ENCODE measurements around the gene HDAC10.

The HDAC10 gene, protein sequence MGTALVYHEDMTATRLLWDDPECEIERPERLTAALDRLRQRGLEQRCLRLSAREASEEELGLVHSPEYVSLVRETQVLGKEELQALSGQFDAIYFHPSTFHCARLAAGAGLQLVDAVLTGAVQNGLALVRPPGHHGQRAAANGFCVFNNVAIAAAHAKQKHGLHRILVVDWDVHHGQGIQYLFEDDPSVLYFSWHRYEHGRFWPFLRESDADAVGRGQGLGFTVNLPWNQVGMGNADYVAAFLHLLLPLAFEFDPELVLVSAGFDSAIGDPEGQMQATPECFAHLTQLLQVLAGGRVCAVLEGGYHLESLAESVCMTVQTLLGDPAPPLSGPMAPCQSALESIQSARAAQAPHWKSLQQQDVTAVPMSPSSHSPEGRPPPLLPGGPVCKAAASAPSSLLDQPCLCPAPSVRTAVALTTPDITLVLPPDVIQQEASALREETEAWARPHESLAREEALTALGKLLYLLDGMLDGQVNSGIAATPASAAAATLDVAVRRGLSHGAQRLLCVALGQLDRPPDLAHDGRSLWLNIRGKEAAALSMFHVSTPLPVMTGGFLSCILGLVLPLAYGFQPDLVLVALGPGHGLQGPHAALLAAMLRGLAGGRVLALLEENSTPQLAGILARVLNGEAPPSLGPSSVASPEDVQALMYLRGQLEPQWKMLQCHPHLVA

DNA sequence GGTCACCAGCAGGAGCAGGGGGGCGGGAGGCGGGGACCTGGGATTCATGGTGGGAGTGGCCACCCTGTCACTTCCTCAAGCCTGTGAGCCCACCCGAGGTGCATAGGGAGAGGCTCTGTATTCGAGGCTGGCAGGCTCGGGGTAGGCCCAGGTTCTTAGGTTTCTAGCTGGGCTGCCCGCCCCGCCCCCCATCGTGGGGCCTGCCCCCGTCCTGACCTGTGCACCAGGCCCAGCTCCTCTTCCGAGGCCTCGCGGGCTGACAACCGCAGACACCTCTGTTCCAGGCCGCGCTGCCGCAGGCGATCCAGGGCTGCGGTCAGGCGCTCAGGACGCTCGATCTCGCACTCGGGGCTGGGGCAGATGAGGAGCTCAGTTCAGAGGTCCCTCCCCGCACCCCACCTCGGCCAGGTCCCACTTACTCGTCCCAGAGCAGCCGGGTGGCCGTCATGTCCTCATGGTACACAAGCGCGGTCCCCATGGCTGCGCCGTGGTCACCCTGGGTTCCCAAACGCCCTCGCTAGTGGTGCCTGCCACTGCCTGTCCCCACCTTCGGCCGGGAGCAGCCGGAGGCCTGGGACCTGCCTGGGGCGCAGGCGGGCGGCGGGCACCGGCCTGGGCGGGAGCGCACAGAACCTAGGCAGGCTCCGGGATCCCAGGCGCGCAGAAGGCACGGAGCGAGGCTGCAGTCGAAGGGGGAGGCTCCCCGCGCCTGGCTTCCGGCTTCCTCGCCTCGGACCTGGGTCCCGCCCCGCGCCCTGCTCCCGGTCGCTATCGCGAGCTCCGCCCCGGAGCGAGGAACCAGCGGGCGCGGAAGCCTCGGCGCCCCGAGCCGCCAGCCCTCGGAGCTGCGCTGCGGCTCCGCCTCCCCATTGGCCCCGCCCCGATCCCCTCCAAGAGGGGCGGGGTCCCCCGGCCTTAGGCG lies at the start of gene HDAC10:
Gene HDAC10, minus strand, starts transcription at position 711 of the 922 bp plus-strand sequence. Its CDS starts 233 bp downstream, at position 478.
- H3K27me3 ChIP-seq (ENCODE audit: control insufficient read depth, insufficient read depth, low read length), result no peaks in the 10 kb centered on the region
- no peaks in the 10 kb centered on the region for H3K9me3 ChIP-seq (ENCODE audit: control insufficient read depth, low read length)
- H2AFZ ChIP-seq, result peak within 1 kb of the TSS; percentile 70
- peak within 1 kb of the TSS; percentile 67 for H3K4me3 ChIP-seq (ENCODE audit: low read depth, low read length)
- no peaks in the 10 kb centered on the region for H3K36me3 ChIP-seq (ENCODE audit: control insufficient read depth, insufficient read depth, low read length)
- H3K79me2 ChIP-seq, result no peaks in the 10 kb centered on the region
- H3K9ac ChIP-seq, result peak within 1 kb of the TSS; percentile 21
- peaks cover 4% of the 10 kb centered on the region for H3K4me1 ChIP-seq
- peak within 1 kb of the TSS; percentile 41 for H3K27ac ChIP-seq
- H3K4me2 ChIP-seq (ENCODE audit: low read length), result peak within 1 kb of the TSS; percentile 80
- TF ChIP-seq, protein P1, sequence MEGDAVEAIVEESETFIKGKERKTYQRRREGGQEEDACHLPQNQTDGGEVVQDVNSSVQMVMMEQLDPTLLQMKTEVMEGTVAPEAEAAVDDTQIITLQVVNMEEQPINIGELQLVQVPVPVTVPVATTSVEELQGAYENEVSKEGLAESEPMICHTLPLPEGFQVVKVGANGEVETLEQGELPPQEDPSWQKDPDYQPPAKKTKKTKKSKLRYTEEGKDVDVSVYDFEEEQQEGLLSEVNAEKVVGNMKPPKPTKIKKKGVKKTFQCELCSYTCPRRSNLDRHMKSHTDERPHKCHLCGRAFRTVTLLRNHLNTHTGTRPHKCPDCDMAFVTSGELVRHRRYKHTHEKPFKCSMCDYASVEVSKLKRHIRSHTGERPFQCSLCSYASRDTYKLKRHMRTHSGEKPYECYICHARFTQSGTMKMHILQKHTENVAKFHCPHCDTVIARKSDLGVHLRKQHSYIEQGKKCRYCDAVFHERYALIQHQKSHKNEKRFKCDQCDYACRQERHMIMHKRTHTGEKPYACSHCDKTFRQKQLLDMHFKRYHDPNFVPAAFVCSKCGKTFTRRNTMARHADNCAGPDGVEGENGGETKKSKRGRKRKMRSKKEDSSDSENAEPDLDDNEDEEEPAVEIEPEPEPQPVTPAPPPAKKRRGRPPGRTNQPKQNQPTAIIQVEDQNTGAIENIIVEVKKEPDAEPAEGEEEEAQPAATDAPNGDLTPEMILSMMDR (IDR thresholded peaks at IDR 0.05), result no peak

DNA sequence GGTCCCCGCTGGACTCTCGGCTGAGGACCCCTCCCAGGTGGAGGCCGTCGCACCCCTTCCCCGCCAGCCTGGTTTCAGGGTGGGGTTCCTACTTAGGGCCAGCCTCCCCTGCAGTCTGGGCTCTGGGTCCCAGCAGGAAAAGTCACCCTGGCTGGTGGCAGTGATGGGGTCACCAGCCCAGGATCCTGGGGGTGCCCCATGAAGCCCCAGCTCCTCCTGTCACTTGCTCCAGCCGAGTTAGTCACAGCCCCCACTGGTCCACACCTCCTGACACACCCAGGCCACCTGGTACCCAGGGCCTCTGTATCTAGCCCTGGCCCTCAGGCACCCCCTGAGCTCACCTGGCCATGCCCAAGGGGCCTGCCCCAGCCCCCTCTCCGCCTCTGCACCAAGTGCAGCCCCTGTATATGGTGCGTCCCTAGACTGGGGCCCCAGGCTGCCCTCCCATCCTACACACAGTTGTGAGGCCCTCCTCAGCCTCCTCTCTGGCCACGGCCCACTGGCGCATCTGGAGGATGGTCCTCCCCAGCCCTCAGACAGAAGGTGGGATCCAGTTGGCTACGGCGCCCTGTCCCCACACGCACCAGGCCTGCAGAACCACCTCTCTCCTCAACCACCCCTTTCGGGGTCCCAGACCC lies 49.7 kb upstream of the HDAC10 start:
- Histone ChIP-seq H3K27ac (no peak overlapping the region), H3K79me2 (peaks cover 45% of the 10 kb centered on the region), H3K4me1 (peaks cover 35% of the 10 kb centered on the region), H3K9ac (no peak overlapping the region), H3K4me3 (ENCODE audit: low read depth, low read length) (no peak overlapping the region), H3K36me3 (ENCODE audit: control insufficient read depth, insufficient read depth, low read length) (no peaks in the 10 kb centered on the region), H3K27me3 (ENCODE audit: control insufficient read depth, insufficient read depth, low read length) (no peaks in the 10 kb centered on the region), H3K4me2 (ENCODE audit: low read length) (no peak overlapping the region), H2AFZ (no peak overlapping the region), H3K9me3 (ENCODE audit: control insufficient read depth, low read length) (no peaks in the 10 kb centered on the region)
- TF ChIP-seq, protein P1 (IDR thresholded peaks at IDR 0.05), result no peak

DNA sequence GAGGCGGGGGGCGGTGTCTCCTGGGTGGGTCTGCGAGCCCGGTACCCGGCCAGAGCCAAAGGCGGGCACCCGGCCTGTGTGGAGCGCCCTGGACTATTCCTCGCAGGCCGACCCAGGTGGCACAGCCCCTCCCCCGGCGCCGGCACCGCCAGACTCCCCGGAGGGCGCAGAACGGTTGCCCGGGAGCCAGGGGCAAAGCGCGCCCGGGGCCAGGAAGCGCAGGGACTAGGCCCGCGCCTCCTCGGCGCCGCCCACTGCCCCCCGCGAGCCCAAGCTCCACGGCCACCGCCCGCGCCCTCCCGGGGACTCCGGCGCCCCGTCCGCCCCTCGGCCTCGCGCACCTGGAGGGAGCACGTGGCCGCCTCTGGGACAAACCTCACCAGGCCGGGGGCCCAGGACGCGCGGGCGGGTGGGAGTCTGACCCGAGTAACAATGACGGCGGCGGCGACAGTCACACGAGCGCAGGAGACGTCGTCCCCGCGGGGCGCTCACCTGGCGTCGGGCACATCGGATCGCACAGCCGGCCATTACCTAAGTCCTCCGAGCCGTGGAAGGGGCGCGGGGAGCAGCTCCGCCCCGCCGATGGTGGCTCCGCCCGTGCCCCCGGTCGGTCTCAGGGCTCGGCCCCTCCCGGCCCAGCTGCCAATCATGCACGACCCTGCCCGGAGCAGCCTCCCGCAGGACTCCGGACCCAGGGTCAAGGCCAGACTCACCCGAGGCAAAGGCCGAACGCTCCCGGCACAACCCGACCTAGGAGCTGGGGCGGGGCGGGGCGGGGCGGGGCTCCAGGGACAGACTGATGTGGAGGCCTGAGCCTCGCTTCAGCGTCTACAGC lies 48.9 kb upstream of the HDAC10 start:
- H3K9me3 ChIP-seq (ENCODE audit: control insufficient read depth, low read length), result no peaks in the 10 kb centered on the region
- TF ChIP-seq, protein P1 (IDR thresholded peaks at IDR 0.05), result no peak
- no peaks in the 10 kb centered on the region for H3K27me3 ChIP-seq (ENCODE audit: control insufficient read depth, insufficient read depth, low read length)
- H3K36me3 ChIP-seq (ENCODE audit: control insufficient read depth, insufficient read depth, low read length), result no peaks in the 10 kb centered on the region
- H3K4me2 ChIP-seq (ENCODE audit: low read length), result no peak overlapping the region
- no peak overlapping the region for H2AFZ ChIP-seq
- no peak overlapping the region for H3K9ac ChIP-seq
- peaks cover 35% of the 10 kb centered on the region for H3K4me1 ChIP-seq
- H3K27ac ChIP-seq, result no peak overlapping the region
- no peak overlapping the region for H3K4me3 ChIP-seq (ENCODE audit: low read depth, low read length)
- H3K79me2 ChIP-seq, result peaks cover 45% of the 10 kb centered on the region
